ENCODE results near the gene TMEM52B.
"Not testable (repeated sequence)": the region's sequence is repeated elsewhere in the genome, so short reads cannot be mapped to it uniquely, and the experiment has no call there.

Gene TMEM52B

GRCh38 chr12:10220398-10221077, 41.7 kb downstream of the TMEM52B start:
- Histone ChIP-seq H3K4me1 (ENCODE audit: control insufficient read depth in 2 of 2, insufficient read depth in 2 of 2, low read length in 2 of 2) (no peaks in the 10 kb centered on the region), H3K4me3 (ENCODE audit: low read length in 2 of 2) (no peak overlapping the region), H3K36me3 (ENCODE audit: control insufficient read depth in 2 of 2, insufficient read depth in 2 of 2, low read length in 2 of 2) (peaks cover 22 to 27% of the 10 kb centered on the region in 2 donors), H3K27ac (ENCODE audit: low read depth in 2 of 2, low read length in 2 of 2) (no peak overlapping the region), H3K9me3 (ENCODE audit: control insufficient read depth in 2 of 2, low read length in 2 of 2) (no peaks in the 10 kb centered on the region), H3K27me3 (ENCODE audit: control insufficient read depth in 2 of 2, insufficient read depth in 2 of 2, low read length in 2 of 2) (no peaks in the 10 kb centered on the region), H3K9ac (ENCODE audit: low read depth in 1 of 2, low read length in 2 of 2) (no peak overlapping the region)

GRCh38 chr12:10221846-10222245, 43.0 kb downstream of the TMEM52B start:
- no peak overlapping the region for H3K4me3 ChIP-seq (ENCODE audit: low read length in 2 of 2)
- H3K9me3 ChIP-seq (ENCODE audit: control insufficient read depth in 2 of 2, low read length in 2 of 2): no peaks in the 10 kb centered on the region
- H3K9ac ChIP-seq (ENCODE audit: low read depth in 1 of 2, low read length in 2 of 2): no peak overlapping the region
- H3K36me3 ChIP-seq (ENCODE audit: control insufficient read depth in 2 of 2, insufficient read depth in 2 of 2, low read length in 2 of 2): peaks cover 22 to 27% of the 10 kb centered on the region in 2 donors
- H3K27me3 ChIP-seq (ENCODE audit: control insufficient read depth in 2 of 2, insufficient read depth in 2 of 2, low read length in 2 of 2): no peaks in the 10 kb centered on the region
- no peaks in the 10 kb centered on the region for H3K4me1 ChIP-seq (ENCODE audit: control insufficient read depth in 2 of 2, insufficient read depth in 2 of 2, low read length in 2 of 2)
- H3K27ac ChIP-seq (ENCODE audit: low read depth in 2 of 2, low read length in 2 of 2): no peak overlapping the region

GRCh38 chr12:10223208-10223607, 44.4 kb downstream of the TMEM52B start:
- Histone ChIP-seq H3K9me3 (ENCODE audit: control insufficient read depth in 2 of 2, low read length in 2 of 2) (no peaks in the 10 kb centered on the region), H3K9ac (ENCODE audit: low read depth in 1 of 2, low read length in 2 of 2) (no peak overlapping the region), H3K27ac (ENCODE audit: low read depth in 2 of 2, low read length in 2 of 2) (no peak overlapping the region), H3K36me3 (ENCODE audit: control insufficient read depth in 2 of 2, insufficient read depth in 2 of 2, low read length in 2 of 2) (peaks cover 22 to 27% of the 10 kb centered on the region in 2 donors), H3K4me3 (ENCODE audit: low read length in 2 of 2) (no peak overlapping the region), H3K4me1 (ENCODE audit: control insufficient read depth in 2 of 2, insufficient read depth in 2 of 2, low read length in 2 of 2) (no peaks in the 10 kb centered on the region), H3K27me3 (ENCODE audit: control insufficient read depth in 2 of 2, insufficient read depth in 2 of 2, low read length in 2 of 2) (no peaks in the 10 kb centered on the region)

GRCh38 chr12:10225426-10225825, 46.6 kb downstream of the TMEM52B start:
- H3K36me3 ChIP-seq (ENCODE audit: control insufficient read depth in 2 of 2, insufficient read depth in 2 of 2, low read length in 2 of 2): peaks cover 17 to 20% of the 10 kb centered on the region in 2 donors
- H3K9me3 ChIP-seq (ENCODE audit: control insufficient read depth in 2 of 2, low read length in 2 of 2); H3K27ac ChIP-seq (ENCODE audit: low read depth in 2 of 2, low read length in 2 of 2); H3K27me3 ChIP-seq (ENCODE audit: control insufficient read depth in 2 of 2, insufficient read depth in 2 of 2, low read length in 2 of 2); H3K4me3 ChIP-seq (ENCODE audit: low read length in 2 of 2); H3K4me1 ChIP-seq (ENCODE audit: control insufficient read depth in 2 of 2, insufficient read depth in 2 of 2, low read length in 2 of 2); H3K9ac ChIP-seq (ENCODE audit: low read depth in 1 of 2, low read length in 2 of 2): not testable (repeated sequence)

GRCh38 chr12:10226086-10226485, 47.3 kb downstream of the TMEM52B start:
- peaks cover 15 to 16% of the 10 kb centered on the region in 2 donors for H3K36me3 ChIP-seq (ENCODE audit: control insufficient read depth in 2 of 2, insufficient read depth in 2 of 2, low read length in 2 of 2)
- no peaks in the 10 kb centered on the region for H3K9me3 ChIP-seq (ENCODE audit: control insufficient read depth in 2 of 2, low read length in 2 of 2)
- no peak overlapping the region for H3K4me3 ChIP-seq (ENCODE audit: low read length in 2 of 2)
- H3K4me1 ChIP-seq (ENCODE audit: control insufficient read depth in 2 of 2, insufficient read depth in 2 of 2, low read length in 2 of 2): no peaks in the 10 kb centered on the region
- no peaks in the 10 kb centered on the region for H3K27me3 ChIP-seq (ENCODE audit: control insufficient read depth in 2 of 2, insufficient read depth in 2 of 2, low read length in 2 of 2)
- H3K27ac ChIP-seq (ENCODE audit: low read depth in 2 of 2, low read length in 2 of 2): no peak overlapping the region
- no peak overlapping the region for H3K9ac ChIP-seq (ENCODE audit: low read depth in 1 of 2, low read length in 2 of 2)

GRCh38 chr12:10226731-10227130, 47.9 kb downstream of the TMEM52B start:
- H3K36me3 ChIP-seq (ENCODE audit: control insufficient read depth in 2 of 2, insufficient read depth in 2 of 2, low read length in 2 of 2): peaks cover 10% of the 10 kb centered on the region in 2 donors
- H3K9ac ChIP-seq (ENCODE audit: low read depth in 1 of 2, low read length in 2 of 2): no peak overlapping the region
- H3K27ac ChIP-seq (ENCODE audit: low read depth in 2 of 2, low read length in 2 of 2): no peak overlapping the region
- H3K27me3 ChIP-seq (ENCODE audit: control insufficient read depth in 2 of 2, insufficient read depth in 2 of 2, low read length in 2 of 2): no peaks in the 10 kb centered on the region
- no peak overlapping the region for H3K4me3 ChIP-seq (ENCODE audit: low read length in 2 of 2)
- no peaks in the 10 kb centered on the region for H3K4me1 ChIP-seq (ENCODE audit: control insufficient read depth in 2 of 2, insufficient read depth in 2 of 2, low read length in 2 of 2)
- no peaks in the 10 kb centered on the region for H3K9me3 ChIP-seq (ENCODE audit: control insufficient read depth in 2 of 2, low read length in 2 of 2)

GRCh38 chr12:10227648-10228047, 48.8 kb downstream of the TMEM52B start:
- Histone ChIP-seq H3K4me1 (ENCODE audit: control insufficient read depth in 2 of 2, insufficient read depth in 2 of 2, low read length in 2 of 2) (no peaks in the 10 kb centered on the region), H3K9ac (ENCODE audit: low read depth in 1 of 2, low read length in 2 of 2) (no peak overlapping the region), H3K36me3 (ENCODE audit: control insufficient read depth in 2 of 2, insufficient read depth in 2 of 2, low read length in 2 of 2) (peaks cover under 1 to 2% of the 10 kb centered on the region in 2 donors), H3K4me3 (ENCODE audit: low read length in 2 of 2) (no peak overlapping the region), H3K9me3 (ENCODE audit: control insufficient read depth in 2 of 2, low read length in 2 of 2) (no peaks in the 10 kb centered on the region), H3K27ac (ENCODE audit: low read depth in 2 of 2, low read length in 2 of 2) (no peak overlapping the region), H3K27me3 (ENCODE audit: control insufficient read depth in 2 of 2, insufficient read depth in 2 of 2, low read length in 2 of 2) (no peaks in the 10 kb centered on the region)

- Histone ChIP-seq H3K4me3 (ENCODE audit: low read length in 2 of 2) (no peak overlapping the region), H3K27me3 (ENCODE audit: control insufficient read depth in 2 of 2, insufficient read depth in 2 of 2, low read length in 2 of 2) (no peaks in the 10 kb centered on the region), H3K9me3 (ENCODE audit: control insufficient read depth in 2 of 2, low read length in 2 of 2) (no peaks in the 10 kb centered on the region), H3K27ac (ENCODE audit: low read depth in 2 of 2, low read length in 2 of 2) (no peak overlapping the region), H3K9ac (ENCODE audit: low read depth in 1 of 2, low read length in 2 of 2) (no peak overlapping the region), H3K4me1 (ENCODE audit: control insufficient read depth in 2 of 2, insufficient read depth in 2 of 2, low read length in 2 of 2) (no peaks in the 10 kb centered on the region), H3K36me3 (ENCODE audit: control insufficient read depth in 2 of 2, insufficient read depth in 2 of 2, low read length in 2 of 2) (no peaks in the 10 kb centered on the region)
Measured at GRCh38 chr12:10234562-10234961, 55.7 kb downstream of the TMEM52B start.

- H3K4me1 ChIP-seq (ENCODE audit: control insufficient read depth in 2 of 2, insufficient read depth in 2 of 2, low read length in 2 of 2): no peaks in the 10 kb centered on the region
- H3K9me3 ChIP-seq (ENCODE audit: control insufficient read depth in 2 of 2, low read length in 2 of 2): no peaks in the 10 kb centered on the region
- no peak overlapping the region for H3K27ac ChIP-seq (ENCODE audit: low read depth in 2 of 2, low read length in 2 of 2)
- no peaks in the 10 kb centered on the region for H3K27me3 ChIP-seq (ENCODE audit: control insufficient read depth in 2 of 2, insufficient read depth in 2 of 2, low read length in 2 of 2)
- H3K9ac ChIP-seq (ENCODE audit: low read depth in 1 of 2, low read length in 2 of 2): no peak overlapping the region
- H3K36me3 ChIP-seq (ENCODE audit: control insufficient read depth in 2 of 2, insufficient read depth in 2 of 2, low read length in 2 of 2): no peaks in the 10 kb centered on the region
- no peak overlapping the region for H3K4me3 ChIP-seq (ENCODE audit: low read length in 2 of 2)
Measured at GRCh38 chr12:10235761-10236631, 57.2 kb downstream of the TMEM52B start.

GRCh38 chr12:10236720-10237119, 57.9 kb downstream of the TMEM52B start:
- H3K36me3 ChIP-seq (ENCODE audit: control insufficient read depth in 2 of 2, insufficient read depth in 2 of 2, low read length in 2 of 2): no peaks in the 10 kb centered on the region
- H3K9ac ChIP-seq (ENCODE audit: low read depth in 1 of 2, low read length in 2 of 2): no peak overlapping the region
- H3K4me3 ChIP-seq (ENCODE audit: low read length in 2 of 2): no peak overlapping the region
- no peaks in the 10 kb centered on the region for H3K9me3 ChIP-seq (ENCODE audit: control insufficient read depth in 2 of 2, low read length in 2 of 2)
- no peaks in the 10 kb centered on the region for H3K4me1 ChIP-seq (ENCODE audit: control insufficient read depth in 2 of 2, insufficient read depth in 2 of 2, low read length in 2 of 2)
- no peak overlapping the region for H3K27ac ChIP-seq (ENCODE audit: low read depth in 2 of 2, low read length in 2 of 2)
- no peaks in the 10 kb centered on the region for H3K27me3 ChIP-seq (ENCODE audit: control insufficient read depth in 2 of 2, insufficient read depth in 2 of 2, low read length in 2 of 2)

Measured in mucosa of rectum (tissue), 2 donors.